Brain microvascular endothelial cell (primary cell): ENCODE results near the gene MEF2A.

ENCODE experiments used
- DNase-seq: peaks from one replicate; pipeline ENCODE4 v3.0.0-alpha.2; 2020
- H3K27ac ChIP-seq: fragments of 250-450 bp; sonication (Bioruptor Pico); 2 replicates; pipeline ENCODE4 v1.5.1; 2020; ENCODE audit warnings: mild to moderate bottlenecking, moderate library complexity
- H3K27me3 ChIP-seq: fragments of 250-450 bp; sonication (Bioruptor Pico); replicated peaks from 2 replicates; pipeline ENCODE4 v1.5.1; 2020; ENCODE audit warnings: mild to moderate bottlenecking
- H3K36me3 ChIP-seq: fragments of 250-450 bp; sonication (Bioruptor Pico); replicated peaks from 2 replicates; pipeline ENCODE4 v1.5.1; 2020; ENCODE audit warnings: mild to moderate bottlenecking
- H3K4me3 ChIP-seq: 2 replicates; pipeline ENCODE4 v1.5.1; 2011; ENCODE audit warnings: low read depth, mild to moderate bottlenecking, control low read depth, low read length, moderate library complexity
- in situ Hi-C: cut with HindIII; loops from 2 replicates; pipeline ENCODE4 v1.10.0; 2017; ENCODE audit warnings: low sequenced_read_pairs, low pct_ligation_motif_present
- TF ChIP-seq, protein P1 (sequence below): IDR thresholded peaks from 2 replicates; pipeline ENCODE4 v1.5.1; 2011; ENCODE audit warnings: low read depth, mild to moderate bottlenecking, moderate library complexity, low read length, control low read depth, inconsistent platforms; ENCODE audit errors: missing control alignments

MEF2A gene

DNA sequence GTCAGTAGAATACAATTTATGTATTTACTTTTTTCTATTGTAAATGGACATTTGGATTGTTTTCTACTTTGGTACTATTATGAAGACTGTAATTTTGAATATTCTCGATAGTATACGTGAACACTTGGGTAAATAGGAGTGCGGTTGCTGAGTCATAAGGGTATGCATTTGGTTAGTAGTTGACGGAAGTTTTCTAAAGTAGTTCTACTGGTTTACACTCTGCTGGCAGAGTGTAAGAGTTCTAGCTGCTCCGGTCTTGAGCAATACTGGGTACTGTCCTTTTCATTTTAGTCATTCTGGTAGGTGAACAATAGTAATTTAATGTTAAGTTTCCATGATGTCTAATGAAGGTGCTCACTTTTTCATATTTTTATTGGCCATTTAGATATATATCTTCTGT is 70.0 kb downstream of the MEF2A start:
- Histone ChIP-seq H3K27me3 (no peaks in the 10 kb centered on the region), H3K27ac (no peak overlapping the region), H3K4me3 (no peak overlapping the region), H3K36me3 (no peaks in the 10 kb centered on the region)
- no peak for DNase-seq
- in situ Hi-C loops = no loop called here
- TF ChIP-seq, protein P1, sequence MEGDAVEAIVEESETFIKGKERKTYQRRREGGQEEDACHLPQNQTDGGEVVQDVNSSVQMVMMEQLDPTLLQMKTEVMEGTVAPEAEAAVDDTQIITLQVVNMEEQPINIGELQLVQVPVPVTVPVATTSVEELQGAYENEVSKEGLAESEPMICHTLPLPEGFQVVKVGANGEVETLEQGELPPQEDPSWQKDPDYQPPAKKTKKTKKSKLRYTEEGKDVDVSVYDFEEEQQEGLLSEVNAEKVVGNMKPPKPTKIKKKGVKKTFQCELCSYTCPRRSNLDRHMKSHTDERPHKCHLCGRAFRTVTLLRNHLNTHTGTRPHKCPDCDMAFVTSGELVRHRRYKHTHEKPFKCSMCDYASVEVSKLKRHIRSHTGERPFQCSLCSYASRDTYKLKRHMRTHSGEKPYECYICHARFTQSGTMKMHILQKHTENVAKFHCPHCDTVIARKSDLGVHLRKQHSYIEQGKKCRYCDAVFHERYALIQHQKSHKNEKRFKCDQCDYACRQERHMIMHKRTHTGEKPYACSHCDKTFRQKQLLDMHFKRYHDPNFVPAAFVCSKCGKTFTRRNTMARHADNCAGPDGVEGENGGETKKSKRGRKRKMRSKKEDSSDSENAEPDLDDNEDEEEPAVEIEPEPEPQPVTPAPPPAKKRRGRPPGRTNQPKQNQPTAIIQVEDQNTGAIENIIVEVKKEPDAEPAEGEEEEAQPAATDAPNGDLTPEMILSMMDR = no peak

DNA sequence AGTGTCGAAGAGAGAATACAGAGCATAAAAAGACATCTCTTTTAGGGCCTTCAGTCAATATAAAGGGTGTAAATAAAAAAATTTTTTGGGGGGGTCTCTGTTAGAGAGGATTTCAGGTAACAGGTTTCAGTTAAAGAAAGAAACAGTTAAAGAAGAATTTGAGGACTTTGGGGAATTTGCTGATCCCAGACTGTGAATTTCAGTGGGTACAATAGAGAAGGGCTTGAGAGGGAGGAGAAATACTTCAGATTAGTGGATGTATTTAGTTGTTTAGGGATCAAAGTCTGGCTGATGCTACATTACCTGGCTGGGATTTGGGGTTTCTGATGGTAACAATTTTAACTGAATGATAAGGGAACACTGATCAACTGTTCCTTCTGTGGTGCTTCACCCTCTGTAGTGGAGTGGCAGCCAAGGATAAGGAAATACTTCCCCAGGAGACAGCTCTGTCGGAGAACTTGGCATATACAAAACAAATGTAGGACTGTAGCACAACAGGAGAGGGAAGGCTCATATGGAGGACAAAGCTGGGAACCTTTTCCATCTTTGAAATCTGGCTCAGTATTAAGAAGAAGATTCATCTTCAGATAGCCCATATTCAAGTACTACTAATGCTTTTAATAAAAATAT is 79.2 kb downstream of the MEF2A start:
- no peak overlapping the region for H3K27ac ChIP-seq
- no peak overlapping the region for H3K4me3 ChIP-seq
- H3K36me3 ChIP-seq = peaks cover 2% of the 10 kb centered on the region
- in situ Hi-C loops = no loop called here
- TF ChIP-seq, protein P1 = no peak
- no peak for DNase-seq
- H3K27me3 ChIP-seq = no peaks in the 10 kb centered on the region

DNA sequence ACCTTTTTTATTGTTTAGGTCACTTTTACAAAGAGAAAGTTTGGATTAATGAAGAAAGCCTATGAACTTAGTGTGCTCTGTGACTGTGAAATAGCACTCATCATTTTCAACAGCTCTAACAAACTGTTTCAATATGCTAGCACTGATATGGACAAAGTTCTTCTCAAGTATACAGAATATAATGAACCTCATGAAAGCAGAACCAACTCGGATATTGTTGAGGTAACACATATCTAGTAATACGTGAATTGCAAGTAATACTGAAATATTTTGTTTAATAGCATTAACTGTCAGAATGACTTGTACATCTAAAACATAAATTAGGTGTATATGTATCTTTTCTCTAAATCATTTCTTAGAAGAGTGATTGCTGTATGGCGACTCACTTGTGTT is 79.8 kb downstream of the MEF2A start:
- no peak overlapping the region for H3K4me3 ChIP-seq
- peaks cover 2% of the 10 kb centered on the region for H3K36me3 ChIP-seq
- no peak overlapping the region for H3K27ac ChIP-seq
- TF ChIP-seq, protein P1 = no peak
- in situ Hi-C loops = no loop called here
- no peaks in the 10 kb centered on the region for H3K27me3 ChIP-seq
- DNase-seq = no peak

DNA sequence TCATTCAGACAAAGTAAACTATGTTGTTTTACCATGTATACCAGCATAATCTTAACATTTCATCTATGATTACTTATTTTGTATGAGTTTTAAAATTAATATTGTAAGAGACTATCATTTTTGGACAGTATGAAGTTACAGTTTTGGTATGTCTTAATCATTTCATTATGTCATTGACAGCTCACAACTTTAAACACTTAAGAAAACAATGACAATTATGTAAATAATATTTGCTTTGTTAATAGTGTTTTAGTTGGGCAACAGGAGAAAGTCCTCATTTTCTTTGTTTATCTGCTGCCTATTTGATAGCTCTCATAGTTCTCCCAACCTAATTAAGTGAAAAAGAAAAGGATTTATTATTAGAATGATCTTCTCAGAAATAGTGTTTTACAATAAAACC is 80.2 kb downstream of the MEF2A start:
- Histone ChIP-seq H3K36me3 (peaks cover 2% of the 10 kb centered on the region), H3K4me3 (no peak overlapping the region), H3K27ac (no peak overlapping the region), H3K27me3 (no peaks in the 10 kb centered on the region)
- TF ChIP-seq, protein P1 = no peak
- DNase-seq = no peak
- in situ Hi-C loops = no loop called here

DNA sequence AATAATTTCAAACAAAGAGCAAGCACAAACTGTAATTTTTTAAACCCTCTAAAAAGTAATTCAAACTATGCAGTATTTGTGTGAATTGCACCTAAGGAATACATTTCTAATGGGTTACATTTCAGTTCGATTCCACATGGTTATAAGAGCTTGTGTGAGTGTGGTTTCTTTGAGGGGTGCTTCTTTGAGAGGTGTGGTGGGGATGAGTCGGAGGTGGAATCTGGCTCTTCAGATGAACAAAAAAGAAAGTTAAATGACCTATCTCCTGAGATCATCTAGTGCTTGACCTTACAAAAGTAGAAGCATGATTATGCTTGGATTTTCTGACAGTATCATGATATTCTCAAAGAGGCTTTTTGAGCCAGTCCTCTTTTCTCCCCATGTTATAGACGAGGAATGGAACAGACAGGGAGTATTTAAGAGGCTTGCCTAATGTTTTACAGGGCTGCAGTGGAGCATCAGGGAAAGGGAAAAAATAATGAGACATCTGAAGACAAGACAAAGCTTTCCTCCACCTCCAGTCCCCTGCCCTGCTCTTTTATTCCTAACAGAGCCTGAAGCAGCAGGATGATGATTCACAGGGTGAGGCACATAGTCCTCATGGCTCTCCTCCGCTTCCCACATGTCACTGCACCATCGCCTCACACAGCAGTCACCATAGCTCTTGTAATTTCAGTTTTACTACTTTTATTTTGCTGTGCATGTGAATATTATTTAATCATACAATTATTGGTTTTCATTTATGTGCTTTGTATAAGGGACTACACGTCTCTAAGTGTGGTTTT is 85.4 kb downstream of the MEF2A start:
- H3K4me3 ChIP-seq = no peak overlapping the region
- TF ChIP-seq, protein P1 = no peak
- in situ Hi-C loops = no loop called here
- peak; percentile 52 for DNase-seq
- no peaks in the 10 kb centered on the region for H3K36me3 ChIP-seq
- H3K27me3 ChIP-seq = no peaks in the 10 kb centered on the region
- H3K27ac ChIP-seq = no peak overlapping the region
